GM18511 (cell line): ENCODE measurements around the gene KCNQ5.

Experiments
- ATAC-seq: cut with Tn5 transposase; IDR thresholded peaks from one replicate; pipeline ENCODE4 v1.9.1; 2021; ENCODE audit warnings: mild to moderate bottlenecking, moderate library complexity; ENCODE audit not compliant: unreplicated experiment

Gene KCNQ5

DNA sequence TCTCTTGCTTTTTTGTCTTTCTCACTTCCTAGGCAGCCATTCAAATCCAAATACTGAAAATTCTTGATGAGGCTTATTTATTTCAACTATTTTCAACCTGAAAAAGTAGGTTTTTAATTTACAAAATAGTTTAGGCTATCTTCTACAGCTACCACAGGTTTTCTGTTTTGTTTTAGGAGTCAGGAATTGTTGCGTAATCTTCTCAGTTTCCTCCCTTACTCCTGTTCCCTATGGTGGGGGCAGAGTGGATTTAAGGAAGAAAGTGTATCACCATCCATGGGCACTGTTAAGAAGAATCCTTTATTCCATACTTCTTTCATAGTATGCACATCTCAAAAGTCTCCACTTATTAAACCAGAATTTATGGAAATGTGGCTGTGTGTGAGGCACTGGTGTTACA lies 421.0 kb downstream of the KCNQ5 start:
- ATAC-seq: no peak

DNA sequence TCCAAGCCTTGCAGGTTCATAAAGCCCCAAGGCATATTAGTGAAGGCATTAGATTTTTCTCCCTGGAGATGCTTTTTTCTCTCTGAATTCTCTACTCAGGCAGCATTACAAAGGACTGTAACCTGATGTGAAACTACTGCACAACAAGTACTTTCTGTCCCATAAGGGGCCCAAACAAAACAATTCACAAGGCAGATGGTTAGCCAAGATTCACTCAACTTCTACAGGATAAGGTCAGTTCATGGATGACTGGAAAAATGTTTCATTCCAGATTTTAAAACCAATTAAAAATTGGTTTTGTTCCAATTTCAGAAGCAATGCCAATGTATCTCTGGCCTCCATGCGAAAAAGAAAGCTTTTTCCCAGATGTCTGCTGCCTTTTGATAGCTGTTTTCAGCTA lies 421.6 kb downstream of the KCNQ5 start:
- ATAC-seq: no peak

- ATAC-seq: no peak
Measured at GRCh38 chr6:73045609-73046008, 423.7 kb downstream of the KCNQ5 start.

DNA sequence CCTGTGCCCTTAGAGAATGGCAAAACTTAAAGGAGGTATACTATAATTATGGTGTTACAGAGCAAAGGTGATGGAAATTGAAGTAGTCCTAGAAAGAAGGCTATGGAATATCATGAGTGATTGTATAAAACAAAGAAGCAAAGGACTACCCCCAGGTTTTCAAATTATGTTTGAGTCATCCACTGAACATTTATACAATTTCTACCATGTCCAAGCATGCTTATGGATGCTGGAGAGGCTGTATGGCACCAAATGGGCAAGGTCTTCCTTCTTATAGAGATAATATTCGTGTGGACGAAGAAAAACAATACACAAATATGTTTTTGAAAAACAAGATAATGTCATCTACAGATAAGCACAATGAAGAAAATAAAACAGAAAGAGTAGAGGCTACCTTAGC lies 425.9 kb downstream of the KCNQ5 start:
- ATAC-seq: no peak

- no peak for ATAC-seq
Measured at GRCh38 chr6:73049971-73050594, 428.2 kb downstream of the KCNQ5 start.

GRCh38 chr6:73050706-73051105 lies 428.8 kb downstream of the KCNQ5 start:
- no peak for ATAC-seq

GRCh38 chr6:73051147-73051546 lies 429.3 kb downstream of the KCNQ5 start:
- no peak for ATAC-seq

- no peak for ATAC-seq
Measured at GRCh38 chr6:73054958-73055357, 433.1 kb downstream of the KCNQ5 start.

DNA sequence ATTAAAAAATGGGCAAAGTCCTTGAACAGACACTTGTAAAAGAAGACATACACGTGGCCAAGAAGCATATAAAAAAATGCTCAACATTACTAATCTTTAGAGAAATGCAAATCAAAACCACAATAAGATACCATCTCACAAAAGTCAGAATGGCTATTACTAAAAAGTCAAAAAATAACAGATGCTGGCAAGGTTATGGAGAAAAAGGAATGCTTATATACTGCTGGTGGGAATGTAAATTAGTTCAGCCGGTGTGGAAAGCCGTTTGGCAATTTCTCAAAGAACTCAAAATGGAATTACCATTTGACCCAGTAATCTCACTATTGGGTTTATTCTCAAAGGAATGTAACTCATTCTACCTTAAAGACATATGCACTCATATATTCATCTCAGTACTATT lies 436.9 kb downstream of the KCNQ5 start:
- no peak for ATAC-seq

DNA sequence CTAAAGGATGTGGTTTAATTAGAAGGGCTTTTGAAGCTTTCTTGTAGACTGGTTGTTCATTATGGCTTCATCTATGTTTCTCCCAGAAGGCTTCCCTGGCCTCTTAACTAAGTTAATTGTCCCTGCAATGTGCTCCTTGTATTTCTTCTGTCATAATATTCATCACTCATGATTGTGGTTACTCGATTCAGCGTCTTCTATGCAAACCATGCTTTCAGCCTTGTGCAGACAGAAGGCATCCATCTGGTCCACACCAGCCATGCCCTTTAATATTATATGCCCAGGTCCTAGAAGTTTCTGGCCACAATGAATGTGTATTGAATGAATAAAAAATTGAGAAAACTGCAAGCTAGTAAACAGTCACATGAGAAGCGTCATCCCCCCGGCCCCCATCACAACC lies 440.3 kb downstream of the KCNQ5 start:
- no peak for ATAC-seq

- ATAC-seq: no peak
Measured at GRCh38 chr6:73062837-73063236, 441.0 kb downstream of the KCNQ5 start.

GRCh38 chr6:73064266-73064665 lies 442.4 kb downstream of the KCNQ5 start:
- no peak for ATAC-seq

DNA sequence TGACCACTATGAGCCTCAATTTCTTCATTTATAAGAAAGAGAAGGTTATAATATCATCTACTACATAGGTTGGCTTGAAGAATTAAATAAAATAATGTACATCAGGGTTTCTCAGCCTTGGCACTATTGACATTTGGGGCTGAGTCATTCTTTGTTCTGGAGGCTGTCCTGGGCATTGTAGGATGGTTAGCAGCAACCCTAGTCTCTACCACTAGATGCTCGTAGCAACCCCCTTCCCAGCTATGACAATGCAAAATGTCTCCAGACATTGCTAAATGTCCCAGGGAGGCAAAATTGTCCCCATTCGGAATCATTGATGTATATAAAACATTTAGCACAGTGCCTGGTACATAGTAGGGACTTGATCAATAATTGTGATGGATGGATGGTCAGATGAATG lies 451.4 kb downstream of the KCNQ5 start:
- ATAC-seq: no peak

DNA sequence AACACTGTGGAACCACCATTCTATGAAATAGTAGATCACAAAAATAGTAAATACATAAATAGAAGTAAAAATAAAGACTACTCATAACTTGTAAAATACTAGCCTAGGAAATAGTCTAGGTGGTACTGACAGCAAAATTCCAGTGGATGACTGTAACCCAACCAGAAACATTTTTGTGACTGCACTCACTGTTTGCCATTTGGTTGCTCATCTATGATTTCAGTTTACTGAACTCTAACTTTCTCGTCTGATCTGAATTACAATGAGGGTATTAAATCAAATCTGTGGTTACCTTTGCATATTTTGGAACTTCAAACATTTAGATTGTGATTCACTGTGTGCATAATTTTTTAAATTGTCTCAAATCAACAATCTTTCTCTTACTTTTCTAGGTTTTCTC lies 452.3 kb downstream of the KCNQ5 start:
- no peak for ATAC-seq

- no peak for ATAC-seq
Measured at GRCh38 chr6:73076211-73076954, 454.5 kb downstream of the KCNQ5 start.

GRCh38 chr6:73078333-73078862 lies 456.5 kb downstream of the KCNQ5 start:
- ATAC-seq: no peak

- ATAC-seq: no peak
Measured at GRCh38 chr6:73078908-73079610, 457.2 kb downstream of the KCNQ5 start.

DNA sequence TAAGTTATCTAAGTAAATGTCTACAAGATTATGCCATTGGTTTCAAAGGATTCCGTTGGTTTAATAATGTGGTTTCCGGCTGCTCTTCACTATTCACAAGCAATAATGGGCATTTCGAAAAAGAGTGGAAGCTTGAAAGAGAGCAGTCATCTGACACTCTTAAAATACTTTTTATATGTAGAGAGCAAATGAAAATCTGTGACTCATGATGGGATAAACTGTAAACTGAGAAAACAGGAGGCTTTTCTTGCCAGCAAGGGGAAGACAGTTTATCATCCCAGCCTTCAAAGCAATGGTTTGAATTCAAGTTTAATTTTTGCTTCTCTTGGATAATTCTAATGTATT lies 457.7 kb downstream of the KCNQ5 start:
- ATAC-seq: no peak

GRCh38 chr6:73079978-73080377 lies 458.1 kb downstream of the KCNQ5 start:
- peak; percentile 81 for ATAC-seq

GRCh38 chr6:73081955-73082354 lies 460.1 kb downstream of the KCNQ5 start:
- ATAC-seq: no peak

DNA sequence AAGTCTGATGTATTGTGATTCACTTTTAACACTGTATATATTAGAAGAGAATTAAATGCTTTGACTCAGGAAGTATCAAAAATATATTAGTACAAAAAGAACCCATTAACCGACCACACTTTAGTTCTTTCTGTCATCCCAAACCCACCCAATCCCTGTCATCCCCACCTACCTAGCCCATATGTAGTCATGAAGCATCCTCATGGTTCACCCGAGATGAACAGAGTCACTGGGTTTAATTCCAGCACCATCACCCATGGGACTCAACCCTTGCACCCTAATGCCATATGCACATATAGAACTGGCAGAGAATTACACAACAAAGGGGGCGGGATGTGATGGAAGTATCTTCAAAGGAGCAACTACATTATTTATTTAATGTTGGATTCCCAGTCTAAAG lies 462.0 kb downstream of the KCNQ5 start:
- ATAC-seq: no peak

DNA sequence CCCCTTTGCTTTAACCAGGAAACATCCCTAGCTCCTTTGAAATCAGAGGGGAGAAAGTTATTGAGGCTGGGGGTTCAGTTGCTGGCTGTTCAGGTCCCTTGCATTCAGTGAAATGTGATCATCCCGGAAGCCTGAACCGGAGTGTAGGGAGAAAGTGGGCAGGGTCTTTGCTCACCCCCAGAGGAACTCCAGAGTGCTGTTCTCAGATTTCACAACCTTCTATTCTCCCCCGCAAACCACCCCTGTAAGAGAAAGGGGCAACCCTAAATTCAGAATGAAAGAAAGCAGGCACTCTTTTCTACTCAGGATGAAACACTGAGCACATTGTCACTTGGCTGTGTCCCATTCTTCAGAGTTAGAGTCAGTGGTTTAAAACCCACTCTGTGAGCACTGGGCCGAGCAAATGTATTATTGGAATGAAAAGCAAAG lies 463.6 kb downstream of the KCNQ5 start:
- peak; percentile 55 for ATAC-seq
